Loucy (cell line): ENCODE measurements around the gene SH3RF1.

Experiments
- H2AFZ ChIP-seq: fragments of 200-600 bp; sonication (generic); 2 replicates; pipeline ENCODE4 v1.6.0; 2016; ENCODE audit warnings: antibody characterized with exemption, mild to moderate bottlenecking, low read length, moderate library complexity
- H3F3A ChIP-seq: fragments of 200-600 bp; 2 replicates; pipeline ENCODE4 v1.6.0; 2016; ENCODE audit warnings: antibody characterized with exemption, low read depth, mild to moderate bottlenecking
- H3K27me3 ChIP-seq: fragments of 200-600 bp; sonication (generic); 2 replicates; pipeline ENCODE4 v1.6.1; 2014; ENCODE audit warnings: low read length, mild to moderate bottlenecking; ENCODE audit not compliant: insufficient read depth, poor library complexity, severe bottlenecking
- H3K36me3 ChIP-seq: fragments of 200-600 bp; sonication (generic); 2 replicates; pipeline ENCODE4 v1.6.1; 2016; ENCODE audit warnings: low read length; ENCODE audit not compliant: insufficient read depth
- H3K4me1 ChIP-seq: fragments of 200-600 bp; sonication (generic); 2 replicates; pipeline ENCODE4 v1.5.1; 2014; ENCODE audit warnings: low read length, mild to moderate bottlenecking; ENCODE audit not compliant: insufficient read depth, poor library complexity, severe bottlenecking
- H3K4me2 ChIP-seq: fragments of 200-600 bp; sonication (generic); 2 replicates; pipeline ENCODE4 v1.6.0; 2014; ENCODE audit warnings: antibody characterized with exemption, low read length, low read depth, mild to moderate bottlenecking; ENCODE audit not compliant: poor library complexity, severe bottlenecking
- H3K4me3 ChIP-seq: fragments of 200-600 bp; sonication (generic); 2 replicates; pipeline ENCODE4 v1.5.1; 2014; ENCODE audit warnings: low read length, mild to moderate bottlenecking, mixed read lengths; ENCODE audit not compliant: poor library complexity, severe bottlenecking
- H3K79me2 ChIP-seq: fragments of 200-600 bp; sonication (generic); 2 replicates; pipeline ENCODE4 v1.6.1; 2014; ENCODE audit warnings: low read length; ENCODE audit not compliant: insufficient read depth
- H3K9ac ChIP-seq: fragments of 200-600 bp; sonication (generic); 2 replicates; pipeline ENCODE4 v1.6.0; 2014; ENCODE audit warnings: mild to moderate bottlenecking, low read depth, low read length, moderate library complexity; ENCODE audit not compliant: poor library complexity, severe bottlenecking
- H3K9me2 ChIP-seq: fragments of 200-600 bp; sonication (generic); replicated peaks from 2 replicates; pipeline ENCODE4 v1.6.1; 2016; ENCODE audit warnings: low read depth, low read length, mixed read lengths
- H3K9me3 ChIP-seq: fragments of 200-600 bp; sonication (generic); 2 replicates; pipeline ENCODE4 v1.6.1; 2014; ENCODE audit warnings: mild to moderate bottlenecking, antibody characterized with exemption, low read length, low read depth; ENCODE audit not compliant: insufficient read depth
- H4K20me1 ChIP-seq: fragments of 200-600 bp; sonication (generic); 2 replicates; pipeline ENCODE4 v1.6.0; 2014; ENCODE audit warnings: antibody characterized with exemption, low read length, mild to moderate bottlenecking; ENCODE audit not compliant: insufficient read depth, poor library complexity, severe bottlenecking
- EZH2phosphoT487 ChIP-seq: fragments of 200-600 bp; IDR thresholded peaks from 2 replicates; pipeline ENCODE4 v1.6.1; 2018; ENCODE audit warnings: antibody characterized with exemption, mild to moderate bottlenecking, moderate library complexity, borderline replicate concordance
- TF ChIP-seq, protein P1 (sequence below): fragments of 200-600 bp; sonication (generic); conservative IDR thresholded peaks from 2 replicates; pipeline ENCODE4 v1.5.1; 2014; ENCODE audit warnings: mild to moderate bottlenecking, antibody characterized with exemption, low read length

SH3RF1 gene

DNA sequence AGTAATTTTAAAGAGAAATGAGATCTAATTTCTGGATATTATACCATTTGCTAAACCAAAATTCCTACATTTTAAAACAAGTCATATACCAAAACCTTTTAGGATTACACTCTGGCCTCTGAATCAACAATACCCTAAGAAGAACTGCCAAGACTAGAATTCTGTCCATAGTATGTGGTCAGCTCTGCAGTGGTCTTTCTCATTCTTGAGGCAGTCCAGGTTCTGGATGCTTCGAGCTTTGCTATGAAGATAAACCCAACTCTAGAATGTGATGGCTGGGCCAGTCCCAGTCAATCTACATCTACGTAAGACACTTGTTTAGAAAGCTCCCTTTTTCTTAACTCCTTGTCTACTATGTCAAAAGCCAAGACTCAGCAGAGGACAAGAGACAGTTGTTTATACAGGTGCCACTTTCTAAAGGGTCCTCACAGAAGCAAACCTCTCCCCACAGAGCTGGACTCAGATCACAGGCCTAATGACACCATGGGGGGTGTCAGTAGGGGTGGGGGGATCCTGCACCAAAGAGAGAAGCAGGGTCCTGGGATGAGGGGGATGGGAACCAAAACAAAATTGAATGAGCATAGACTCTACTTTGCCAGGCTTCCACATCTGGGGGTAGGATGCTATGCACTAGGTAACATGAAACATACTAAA is 63.2 kb downstream of the SH3RF1 start:
- Histone ChIP-seq H3K27me3 (no peaks in the 10 kb centered on the region), H3F3A (no peaks in the 10 kb centered on the region), H3K4me2 (no peak overlapping the region), H3K79me2 (no peaks in the 10 kb centered on the region), H3K9ac (no peak overlapping the region), H3K4me3 (no peak overlapping the region), H2AFZ (no peak overlapping the region), H3K9me2 (no peaks in the 10 kb centered on the region), H3K9me3 (no peaks in the 10 kb centered on the region), H3K36me3 (no peaks in the 10 kb centered on the region), H3K4me1 (no peaks in the 10 kb centered on the region), H4K20me1 (no peaks in the 10 kb centered on the region)
- TF ChIP-seq, protein P1, sequence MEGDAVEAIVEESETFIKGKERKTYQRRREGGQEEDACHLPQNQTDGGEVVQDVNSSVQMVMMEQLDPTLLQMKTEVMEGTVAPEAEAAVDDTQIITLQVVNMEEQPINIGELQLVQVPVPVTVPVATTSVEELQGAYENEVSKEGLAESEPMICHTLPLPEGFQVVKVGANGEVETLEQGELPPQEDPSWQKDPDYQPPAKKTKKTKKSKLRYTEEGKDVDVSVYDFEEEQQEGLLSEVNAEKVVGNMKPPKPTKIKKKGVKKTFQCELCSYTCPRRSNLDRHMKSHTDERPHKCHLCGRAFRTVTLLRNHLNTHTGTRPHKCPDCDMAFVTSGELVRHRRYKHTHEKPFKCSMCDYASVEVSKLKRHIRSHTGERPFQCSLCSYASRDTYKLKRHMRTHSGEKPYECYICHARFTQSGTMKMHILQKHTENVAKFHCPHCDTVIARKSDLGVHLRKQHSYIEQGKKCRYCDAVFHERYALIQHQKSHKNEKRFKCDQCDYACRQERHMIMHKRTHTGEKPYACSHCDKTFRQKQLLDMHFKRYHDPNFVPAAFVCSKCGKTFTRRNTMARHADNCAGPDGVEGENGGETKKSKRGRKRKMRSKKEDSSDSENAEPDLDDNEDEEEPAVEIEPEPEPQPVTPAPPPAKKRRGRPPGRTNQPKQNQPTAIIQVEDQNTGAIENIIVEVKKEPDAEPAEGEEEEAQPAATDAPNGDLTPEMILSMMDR = no peak
- TF ChIP-seq EZH2phosphoT487 = no peak

DNA sequence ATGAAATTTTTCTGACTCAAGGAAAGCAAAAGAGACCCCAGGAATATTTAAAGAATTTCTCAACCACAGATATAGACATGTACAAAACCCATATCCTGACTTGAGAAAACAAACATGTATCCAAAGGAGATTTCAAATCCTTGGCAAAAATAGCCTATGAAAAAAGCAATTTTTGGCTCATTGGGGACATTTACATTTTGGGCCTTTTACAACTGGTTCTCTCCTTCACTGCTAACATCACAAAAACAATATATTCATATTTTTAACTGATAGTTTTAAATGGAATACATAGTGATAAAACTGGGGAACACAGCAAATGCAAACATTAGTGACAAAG is 65.0 kb downstream of the SH3RF1 start:
- H3K9ac ChIP-seq = no peak overlapping the region
- no peak overlapping the region for H3K4me3 ChIP-seq
- TF ChIP-seq, protein P1 = no peak
- TF ChIP-seq EZH2phosphoT487 = no peak
- no peak overlapping the region for H3K4me2 ChIP-seq
- no peaks in the 10 kb centered on the region for H3K4me1 ChIP-seq
- no peaks in the 10 kb centered on the region for H3K79me2 ChIP-seq
- no peaks in the 10 kb centered on the region for H4K20me1 ChIP-seq
- H3K9me2 ChIP-seq = no peaks in the 10 kb centered on the region
- no peaks in the 10 kb centered on the region for H3K9me3 ChIP-seq
- no peak overlapping the region for H2AFZ ChIP-seq
- no peaks in the 10 kb centered on the region for H3F3A ChIP-seq
- H3K27me3 ChIP-seq = no peaks in the 10 kb centered on the region
- no peaks in the 10 kb centered on the region for H3K36me3 ChIP-seq

DNA sequence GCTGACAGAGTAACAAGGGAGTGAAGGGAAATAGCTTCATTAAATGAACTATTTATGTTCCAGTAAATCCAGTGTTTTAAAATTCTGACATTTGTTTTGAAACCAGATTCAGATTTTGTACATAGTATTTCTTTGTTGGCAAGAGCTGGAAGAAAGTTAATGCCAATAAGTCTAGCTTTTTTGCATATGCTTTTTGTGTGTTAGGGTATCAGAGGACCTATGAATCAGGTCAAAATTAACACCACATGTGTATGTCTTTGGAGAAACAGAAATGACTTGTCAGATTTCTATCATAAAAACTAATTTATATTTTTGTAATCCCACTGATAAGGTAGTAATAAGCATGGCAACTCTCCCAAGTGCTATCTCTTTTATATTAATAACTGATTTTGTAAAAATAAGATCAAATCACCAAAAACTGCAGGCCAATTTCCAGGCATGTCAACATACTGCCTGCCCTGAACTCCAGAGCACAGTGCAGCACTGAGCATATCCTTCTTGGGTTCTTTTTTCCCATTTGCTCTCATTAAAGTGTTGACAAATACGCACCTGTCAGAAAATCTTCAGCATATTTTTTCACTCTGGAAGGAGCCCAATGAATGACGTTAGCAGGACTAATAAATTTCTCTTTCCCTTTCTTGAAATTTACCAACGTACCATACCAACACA is 65.5 kb downstream of the SH3RF1 start:
- TF ChIP-seq, protein P1 = no peak
- TF ChIP-seq EZH2phosphoT487 = no peak
- no peaks in the 10 kb centered on the region for H4K20me1 ChIP-seq
- H3K4me3 ChIP-seq = no peak overlapping the region
- no peaks in the 10 kb centered on the region for H3K9me2 ChIP-seq
- no peak overlapping the region for H3K4me2 ChIP-seq
- H3K36me3 ChIP-seq = no peaks in the 10 kb centered on the region
- H3K4me1 ChIP-seq = no peaks in the 10 kb centered on the region
- H3K27me3 ChIP-seq = no peaks in the 10 kb centered on the region
- no peaks in the 10 kb centered on the region for H3F3A ChIP-seq
- no peaks in the 10 kb centered on the region for H3K79me2 ChIP-seq
- no peaks in the 10 kb centered on the region for H3K9me3 ChIP-seq
- H2AFZ ChIP-seq = no peak overlapping the region
- no peak overlapping the region for H3K9ac ChIP-seq
